Sigmoid colon (tissue), 7 donors: Measurements from ENCODE around the gene GRIN2A. TPM values are rescaled to one million over a fixed set of nuclear protein-coding genes. Genes with fewer than 3 reads are reported as not detected.

Source experiments
- DNase-seq: peaks from one replicate; pipeline ENCODE4 v3.0.0-alpha.2; 2019
- H3K27ac ChIP-seq, 4 donors: fragments of 200-600 bp; sonication (generic); one replicate each; pipeline ENCODE4 v1.5.1; 2016 to 2019; ENCODE audit warnings: mild to moderate bottlenecking in 1 of 4
- H3K27me3 ChIP-seq, 3 donors: fragments of 200-600 bp; sonication (generic); one replicate each; pipeline ENCODE4 v1.5.1; 2019; ENCODE audit warnings: mild to moderate bottlenecking in 1 of 3
- H3K36me3 ChIP-seq, 4 donors: fragments of 200-600 bp; sonication (generic); one replicate each; pipeline ENCODE4 v1.5.1; 2016 to 2019
- H3K4me1 ChIP-seq, 4 donors: fragments of 200-600 bp; sonication (generic); one replicate each; pipeline ENCODE4 v1.5.1; 2017 to 2019
- H3K4me3 ChIP-seq, 4 donors: fragments of 200-600 bp; sonication (generic); one replicate each; pipeline ENCODE4 v1.5.1; 2017 to 2019; ENCODE audit warnings: mild to moderate bottlenecking in 2 of 4, moderate library complexity in 1 of 4
- H3K9me3 ChIP-seq, 4 donors: fragments of 200-600 bp in 3 of 4; sonication (generic) in 3 of 4; one replicate each; pipeline versions ENCODE4 v1.5.1 to v1.6.1; 2013 to 2019
- EP300 ChIP-seq, 4 donors: sonication (generic); formaldehyde crosslinking; IDR thresholded peaks; one replicate each; pipeline ENCODE4 v1.6.1; 2017; ENCODE audit warnings: antibody characterized with exemption in 4 of 4
- POLR2A ChIP-seq, 2 donors: fragments of 450-650 bp; IDR thresholded peaks; one replicate each; pipeline ENCODE4 v1.6.1; 2016; ENCODE audit warnings: antibody characterized with exemption in 2 of 2, mild to moderate bottlenecking in 2 of 2, moderate library complexity in 2 of 2
- POLR2AphosphoS5 ChIP-seq, 4 donors: sonication (generic); formaldehyde crosslinking; IDR thresholded peaks; one replicate each; pipeline ENCODE4 v1.6.1; 2017; ENCODE audit warnings: antibody characterized with exemption in 4 of 4
- WGBS, 2 donors: extraction: QIAGEN DNeasy Blood & Tissue Kit; methylation state at CpG; one replicate each; pipeline ENCODE4 v1.1.7; 2013; 5-methylcytosine and 5-hydroxymethylcytosine counted together
- intact Hi-C: fragments of 100-400 bp; cut with DNase I; formaldehyde crosslinking; loops from one replicate; pipeline ENCODE4 v1.15.1; 2023
- polyA plus RNA-seq, 3 donors: library from polyadenylated mRNA; stranded (reverse); fragments of 200-250 nt; gene quantifications; one replicate each; pipeline ENCODE4 v1.2.3, GENCODE V29; 2013
- total RNA-seq, 4 donors: library from RNA; depleted of rRNA; stranded (reverse); fragments of >200 nt; gene quantifications; one replicate each; pipeline ENCODE4 v1.1.0, GENCODE V29; 2016
- TF ChIP-seq, protein P1 (sequence below), 4 experiments: fragments of 450-650 bp in 3 of 4; fragments of 200-600 bp in 1 of 4; IDR thresholded peaks; one replicate each; pipeline ENCODE4 v1.5.1; 2016 to 2019; ENCODE audit warnings: antibody characterized with exemption in 4 of 4, mild to moderate bottlenecking in 3 of 4, moderate library complexity in 2 of 4
- donor health status: healthy with polysubstance abuse.
- donor health status: Bipolar disorder and iron deficiency.
- donor health status: healthy.

Gene GRIN2A
- total and polyA plus RNA-seq, 7 donors = under 0.01 to 0.36 (median 0.09) TPM

- intact Hi-C loops = no loop called here
- WGBS, 2 donors = 69 to 73% methylated on average over 2 of the region's 2 CpGs
- no peaks in the 10 kb centered on the region for H3K9me3 ChIP-seq
- TF ChIP-seq EP300 (IDR thresholded peaks at IDR 0.05) = no peak
- TF ChIP-seq POLR2A (IDR thresholded peaks at IDR 0.05) = no peak
- no peak for TF ChIP-seq POLR2AphosphoS5 (IDR thresholded peaks at IDR 0.05)
- TF ChIP-seq, protein P1, sequence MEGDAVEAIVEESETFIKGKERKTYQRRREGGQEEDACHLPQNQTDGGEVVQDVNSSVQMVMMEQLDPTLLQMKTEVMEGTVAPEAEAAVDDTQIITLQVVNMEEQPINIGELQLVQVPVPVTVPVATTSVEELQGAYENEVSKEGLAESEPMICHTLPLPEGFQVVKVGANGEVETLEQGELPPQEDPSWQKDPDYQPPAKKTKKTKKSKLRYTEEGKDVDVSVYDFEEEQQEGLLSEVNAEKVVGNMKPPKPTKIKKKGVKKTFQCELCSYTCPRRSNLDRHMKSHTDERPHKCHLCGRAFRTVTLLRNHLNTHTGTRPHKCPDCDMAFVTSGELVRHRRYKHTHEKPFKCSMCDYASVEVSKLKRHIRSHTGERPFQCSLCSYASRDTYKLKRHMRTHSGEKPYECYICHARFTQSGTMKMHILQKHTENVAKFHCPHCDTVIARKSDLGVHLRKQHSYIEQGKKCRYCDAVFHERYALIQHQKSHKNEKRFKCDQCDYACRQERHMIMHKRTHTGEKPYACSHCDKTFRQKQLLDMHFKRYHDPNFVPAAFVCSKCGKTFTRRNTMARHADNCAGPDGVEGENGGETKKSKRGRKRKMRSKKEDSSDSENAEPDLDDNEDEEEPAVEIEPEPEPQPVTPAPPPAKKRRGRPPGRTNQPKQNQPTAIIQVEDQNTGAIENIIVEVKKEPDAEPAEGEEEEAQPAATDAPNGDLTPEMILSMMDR (IDR thresholded peaks at IDR 0.05) = no peak
- no peaks in the 10 kb centered on the region for H3K27me3 ChIP-seq
- no peak for DNase-seq
- no peak overlapping the region for H3K27ac ChIP-seq
- H3K4me3 ChIP-seq = no peak overlapping the region
- H3K4me1 ChIP-seq = no peaks in the 10 kb centered on the region
- no peaks in the 10 kb centered on the region for H3K36me3 ChIP-seq
Observed at GRCh38 chr16:9868606-9869149, 313.6 kb downstream of the GRIN2A start.

GRCh38 chr16:9867176-9867575, 315.1 kb downstream of the GRIN2A start:
- DNase-seq = no peak
- no peak for TF ChIP-seq POLR2A (IDR thresholded peaks at IDR 0.05)
- no peak for TF ChIP-seq POLR2AphosphoS5 (IDR thresholded peaks at IDR 0.05)
- TF ChIP-seq EP300 (IDR thresholded peaks at IDR 0.05) = no peak
- TF ChIP-seq, protein P1 (IDR thresholded peaks at IDR 0.05) = no peak
- no peaks in the 10 kb centered on the region for H3K4me1 ChIP-seq
- no peaks in the 10 kb centered on the region for H3K36me3 ChIP-seq
- no peaks in the 10 kb centered on the region for H3K27me3 ChIP-seq
- no peak overlapping the region for H3K4me3 ChIP-seq
- no peak overlapping the region for H3K27ac ChIP-seq
- 87 to 89% methylated on average over 1 of the region's 1 CpG for WGBS, 2 donors
- H3K9me3 ChIP-seq = no peaks in the 10 kb centered on the region
- intact Hi-C loops = no loop called here

DNA sequence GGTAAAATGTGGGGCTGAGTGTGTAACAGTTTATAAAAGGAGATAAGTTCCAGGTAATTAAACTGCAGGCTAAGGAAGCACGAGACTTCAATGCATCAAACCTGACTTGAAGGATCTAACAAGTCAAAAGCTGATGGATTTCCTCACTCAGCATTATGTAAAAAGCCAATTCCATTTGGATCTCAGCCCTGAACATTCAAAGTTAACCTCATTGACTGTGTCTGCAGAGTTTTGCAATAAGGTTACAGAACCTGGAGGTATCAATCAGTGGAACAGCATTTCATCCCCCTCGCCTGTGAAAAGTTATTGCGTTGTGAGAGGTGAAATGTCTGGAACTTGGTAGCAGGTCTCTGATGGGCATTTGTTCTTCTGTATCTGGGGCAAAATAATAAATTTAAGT, 317.8 kb downstream of the GRIN2A start:
- no peaks in the 10 kb centered on the region for H3K27me3 ChIP-seq
- TF ChIP-seq EP300 (IDR thresholded peaks at IDR 0.05) (no peak), POLR2A (IDR thresholded peaks at IDR 0.05) (no peak), POLR2AphosphoS5 (IDR thresholded peaks at IDR 0.05) (no peak)
- TF ChIP-seq, protein P1 (IDR thresholded peaks at IDR 0.05) = no peak
- 84 to 85% methylated on average over 3 of the region's 3 CpGs for WGBS, 2 donors
- H3K27ac ChIP-seq = no peak overlapping the region
- no peak overlapping the region for H3K4me3 ChIP-seq
- no peak for DNase-seq
- intact Hi-C loops = no loop called here
- no peaks in the 10 kb centered on the region for H3K9me3 ChIP-seq
- H3K36me3 ChIP-seq = no peaks in the 10 kb centered on the region
- H3K4me1 ChIP-seq = no peaks in the 10 kb centered on the region

DNA sequence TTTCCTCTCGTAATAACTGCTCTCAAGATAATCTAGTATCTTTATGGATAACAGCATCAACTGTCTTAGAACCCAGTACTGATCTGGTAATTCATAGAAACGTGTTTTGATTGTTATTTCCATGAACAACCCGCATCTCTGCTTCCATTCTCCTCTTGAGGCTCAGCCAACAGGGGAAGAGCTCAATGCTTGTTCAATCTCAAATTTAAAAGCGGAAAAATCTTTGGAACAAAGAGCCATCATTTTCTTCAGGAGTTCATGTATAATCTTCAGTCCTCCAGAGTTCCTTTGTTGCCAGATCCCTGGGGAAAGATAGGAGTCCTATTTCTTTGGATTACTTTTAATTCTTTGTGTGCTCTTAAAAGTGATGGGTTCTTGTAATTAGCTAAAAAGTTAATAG, 319.9 kb downstream of the GRIN2A start:
- Histone ChIP-seq H3K4me3 (no peak overlapping the region), H3K9me3 (no peaks in the 10 kb centered on the region), H3K27ac (no peak overlapping the region), H3K4me1 (no peaks in the 10 kb centered on the region), H3K36me3 (no peaks in the 10 kb centered on the region), H3K27me3 (no peaks in the 10 kb centered on the region)
- 74 to 77% methylated on average over 4 of the region's 4 CpGs for WGBS, 2 donors
- intact Hi-C loops = no loop called here
- no peak for DNase-seq
- TF ChIP-seq EP300 (IDR thresholded peaks at IDR 0.05) = no peak
- no peak for TF ChIP-seq POLR2AphosphoS5 (IDR thresholded peaks at IDR 0.05)
- TF ChIP-seq, protein P1 (IDR thresholded peaks at IDR 0.05) = no peak

- DNase-seq = no peak
- 76% methylated on average over 2 of the region's 2 CpGs for WGBS, 2 donors
- TF ChIP-seq EP300 (IDR thresholded peaks at IDR 0.05) (no peak), POLR2A (IDR thresholded peaks at IDR 0.05) (no peak), POLR2AphosphoS5 (IDR thresholded peaks at IDR 0.05) (no peak)
- TF ChIP-seq, protein P1 (IDR thresholded peaks at IDR 0.05) = no peak
- Histone ChIP-seq H3K4me1 (no peaks in the 10 kb centered on the region), H3K36me3 (no peaks in the 10 kb centered on the region), H3K4me3 (no peak overlapping the region), H3K27ac (no peak overlapping the region), H3K27me3 (no peaks in the 10 kb centered on the region), H3K9me3 (no peaks in the 10 kb centered on the region)
- intact Hi-C loops = no loop called here
Observed at GRCh38 chr16:9860876-9861275, 321.4 kb downstream of the GRIN2A start.
